B cell (primary cell): ENCODE measurements around the gene WDR70. TPM values are rescaled to one million over a fixed set of nuclear protein-coding genes. Genes with fewer than 3 reads are reported as not detected.
A peak's percentile ranks its signal among the peaks of the same experiment; 100 is the strongest.

ENCODE experiments used
- ATAC-seq: fragments of 200-7000 bp; cut with Tn5 transposase; one replicate; pipeline ENCODE4 v1.10.0; 2021; ENCODE audit warnings: low read depth, mild to moderate bottlenecking, moderate number of reproducible peaks, moderate library complexity
- CTCF ChIA-PET: fragments of 350-600 bp; sonication (Branson Sonifier 250); formaldehyde crosslinking; loops from one replicate; lab custom pipeline; 2021; ENCODE audit warnings: antibody characterized with exemption, inconsistent platforms; lab: Charles Lee
- POLR2A ChIA-PET: fragments of 350-600 bp; sonication (Branson Sonifier 250); formaldehyde crosslinking; loops from one replicate; lab custom pipeline; 2021; ENCODE audit warnings: antibody characterized with exemption; lab: Charles Lee
- DNase-seq: peaks from one replicate; pipeline ENCODE4 v3.0.0; 2013
- H2AFZ ChIP-seq: 2 replicates; pipeline ENCODE4 v1.6.1; 2012; ENCODE audit warnings: mild to moderate bottlenecking, low read depth, low read length; ENCODE audit not compliant: insufficient read depth, poor library complexity, severe bottlenecking
- H3K27ac ChIP-seq, 2 donors: 1 replicate in 1 of 2; 2 replicates in 1 of 2; pipeline ENCODE4 v1.5.1; 2012 to 2013; ENCODE audit warnings: low read length in 2 of 2, mild to moderate bottlenecking in 2 of 2, moderate library complexity in 1 of 2
- H3K27me3 ChIP-seq, 4 experiments: fragments of 200-600 bp in 1 of 4; sonication (generic) in 1 of 4; replicated peaks in 1 of 4; 1 replicate in 2 of 4; 2 replicates in 2 of 4; pipeline versions ENCODE4 v1.6.1 to v1.7.0; 2013 to 2016; ENCODE audit warnings: low read length in 3 of 4, mild to moderate bottlenecking in 2 of 4, mixed read lengths in 1 of 4, moderate library complexity in 1 of 4; ENCODE audit not compliant: insufficient read depth in 4 of 4, control insufficient read depth in 3 of 4; ENCODE audit errors: control extremely low read depth in 1 of 4
- H3K36me3 ChIP-seq, 2 experiments: replicated peaks in 1 of 2; 1 replicate in 1 of 2; 2 replicates in 1 of 2; pipeline versions ENCODE4 v1.6.1 to v1.7.1; 2013; ENCODE audit warnings: low read length in 1 of 2; ENCODE audit not compliant: insufficient read depth in 2 of 2, control insufficient read depth in 1 of 2; ENCODE audit errors: control extremely low read depth in 1 of 2, extremely low read depth in 1 of 2
- H3K4me1 ChIP-seq, 2 donors: fragments of 200-600 bp in 1 of 2; sonication (generic) in 1 of 2; 1 replicate in 1 of 2; 2 replicates in 1 of 2; pipeline versions ENCODE4 v1.5.1 to v1.6.1; 2013 to 2017; ENCODE audit warnings: low read length in 2 of 2; ENCODE audit not compliant: control insufficient read depth in 2 of 2, insufficient read depth in 2 of 2
- H3K4me2 ChIP-seq: replicated peaks from 2 replicates; pipeline ENCODE3; 2012; ENCODE audit warnings: mild to moderate bottlenecking, low read depth, low read length; ENCODE audit not compliant: poor library complexity, severe bottlenecking
- H3K4me3 ChIP-seq, 5 experiments: fragments of 200-600 bp in 1 of 5; sonication (generic) in 1 of 5; 1 replicate in 3 of 5; 2 replicates in 2 of 5; pipeline versions ENCODE4 v1.5.1 to v1.7.0; 2011 to 2016; ENCODE audit warnings: low read length in 4 of 5, mild to moderate bottlenecking in 4 of 5, low read depth in 2 of 5, control low read depth in 1 of 5, moderate library complexity in 1 of 5; ENCODE audit not compliant: insufficient read depth in 1 of 5; ENCODE audit errors: control extremely low read depth in 1 of 5, extremely low read depth in 1 of 5
- H3K79me2 ChIP-seq: fragments of 200-600 bp; sonication (generic); one replicate; pipeline ENCODE4 v1.6.0; 2016; ENCODE audit warnings: low read length; ENCODE audit not compliant: control insufficient read depth, insufficient read depth
- H3K9ac ChIP-seq: fragments of 200-600 bp; sonication (generic); 2 replicates; pipeline ENCODE4 v1.6.1; 2017; ENCODE audit warnings: mild to moderate bottlenecking, low read length, moderate library complexity
- H3K9me3 ChIP-seq, 3 donors: one replicate each; pipeline versions ENCODE4 v1.6.1 to v1.7.1; 2013; ENCODE audit warnings: low read length in 2 of 3; ENCODE audit not compliant: control insufficient read depth in 2 of 3, insufficient read depth in 1 of 3; ENCODE audit errors: control extremely low read depth in 1 of 3
- H4K20me1 ChIP-seq: 2 replicates; pipeline ENCODE4 v1.6.0; 2012; ENCODE audit warnings: mild to moderate bottlenecking, low read length; ENCODE audit not compliant: insufficient read depth, control insufficient read depth, poor library complexity, severe bottlenecking
- H3K27ac Mint-ChIP-seq: one replicate; pipeline ENCODE4 v1.8.0; 2021; ENCODE audit warnings: mixed read lengths
- H3K27me3 Mint-ChIP-seq: one replicate; pipeline ENCODE4 v1.8.0; 2021; ENCODE audit warnings: mixed read lengths
- H3K4me1 Mint-ChIP-seq: one replicate; pipeline ENCODE4 v1.8.0; 2021; ENCODE audit warnings: mixed read lengths
- H3K4me3 Mint-ChIP-seq: one replicate; pipeline ENCODE4 v1.8.0; 2021; ENCODE audit warnings: mixed read lengths
- H3K9me3 Mint-ChIP-seq: one replicate; pipeline ENCODE4 v1.8.0; 2022; ENCODE audit warnings: mixed read lengths; ENCODE audit not compliant: insufficient read depth
- EZH2 ChIP-seq: IDR thresholded peaks from 2 replicates; pipeline ENCODE4 v1.6.1; 2012; ENCODE audit warnings: borderline replicate concordance, low read depth, mild to moderate bottlenecking, moderate library complexity, low read length; ENCODE audit not compliant: insufficient read depth, poor library complexity, severe bottlenecking
- WGBS: methylation state at CpG from one replicate; pipeline ENCODE4 v1.1.5; 2013; ENCODE audit warnings: missing lambda C conversion rate; ENCODE audit not compliant: insufficient coverage; 5-methylcytosine and 5-hydroxymethylcytosine counted together
- intact Hi-C: fragments of 100-400 bp; cut with micrococcal nuclease; formaldehyde crosslinking; loops from one replicate; pipeline ENCODE4 v1.10.0; 2022
- polyA plus RNA-seq: library from polyadenylated mRNA; depleted of rRNA; stranded (reverse); fragments of >200 nt; gene quantifications from 2 replicates; pipeline ENCODE4 v1.2.3, GENCODE V29; 2012
- total RNA-seq, 2 donors: library from RNA; stranded (reverse); fragments of 120-200 nt in 1 of 2; gene quantifications; 1 replicate in 1 of 2; 2 replicates in 1 of 2; pipeline versions ENCODE4 v1.2.3 to v1.2.4, GENCODE V29; 2013 to 2022
- TF ChIP-seq, protein P1 (sequence below): fragments of 200-600 bp; IDR thresholded peaks from one replicate; pipeline ENCODE4 v1.8.0; 2022; ENCODE audit warnings: antibody characterized with exemption, mild to moderate bottlenecking

Gene WDR70
- total and polyA plus RNA-seq, 2 donors (not counting 1 experiment from before 2014, with no cell fraction given) = 12.8 to 46.8 TPM

DNA sequence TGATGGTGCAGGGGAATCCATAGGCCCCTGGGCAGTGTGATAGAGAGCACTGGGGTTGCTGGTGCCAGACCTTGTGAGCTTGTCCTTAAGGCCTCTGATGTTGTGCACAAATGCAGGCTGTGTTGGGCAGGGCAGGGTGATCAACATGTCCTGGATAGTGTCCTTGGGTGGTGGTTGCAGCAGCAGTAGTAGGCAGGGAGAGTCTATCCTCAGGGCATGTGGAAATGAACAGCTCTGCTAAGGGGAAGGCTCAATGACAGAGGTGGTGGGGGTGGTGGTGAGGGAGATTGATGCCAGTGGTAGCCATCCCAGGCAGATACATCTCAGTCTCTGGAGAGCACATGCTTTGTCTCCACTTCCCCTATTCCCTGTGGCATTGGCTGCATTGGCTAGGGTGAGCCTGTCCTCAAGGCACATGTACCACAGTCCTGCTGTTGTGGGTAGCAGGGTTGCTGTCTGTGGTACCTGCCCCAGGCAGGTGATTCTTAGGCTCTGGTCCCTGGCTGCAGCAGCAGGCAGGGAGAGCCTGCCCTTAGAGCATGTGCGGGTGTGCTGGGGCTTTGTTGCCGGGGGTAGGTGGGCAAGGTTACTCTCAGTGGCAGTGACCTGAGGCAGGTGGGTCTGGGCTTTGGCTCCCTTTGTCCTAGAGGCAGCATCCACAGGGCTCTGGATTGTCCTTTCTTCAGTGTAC lies 111.1 kb downstream of the WDR70 start:
- TF ChIP-seq EZH2 = no peak
- TF ChIP-seq, protein P1, sequence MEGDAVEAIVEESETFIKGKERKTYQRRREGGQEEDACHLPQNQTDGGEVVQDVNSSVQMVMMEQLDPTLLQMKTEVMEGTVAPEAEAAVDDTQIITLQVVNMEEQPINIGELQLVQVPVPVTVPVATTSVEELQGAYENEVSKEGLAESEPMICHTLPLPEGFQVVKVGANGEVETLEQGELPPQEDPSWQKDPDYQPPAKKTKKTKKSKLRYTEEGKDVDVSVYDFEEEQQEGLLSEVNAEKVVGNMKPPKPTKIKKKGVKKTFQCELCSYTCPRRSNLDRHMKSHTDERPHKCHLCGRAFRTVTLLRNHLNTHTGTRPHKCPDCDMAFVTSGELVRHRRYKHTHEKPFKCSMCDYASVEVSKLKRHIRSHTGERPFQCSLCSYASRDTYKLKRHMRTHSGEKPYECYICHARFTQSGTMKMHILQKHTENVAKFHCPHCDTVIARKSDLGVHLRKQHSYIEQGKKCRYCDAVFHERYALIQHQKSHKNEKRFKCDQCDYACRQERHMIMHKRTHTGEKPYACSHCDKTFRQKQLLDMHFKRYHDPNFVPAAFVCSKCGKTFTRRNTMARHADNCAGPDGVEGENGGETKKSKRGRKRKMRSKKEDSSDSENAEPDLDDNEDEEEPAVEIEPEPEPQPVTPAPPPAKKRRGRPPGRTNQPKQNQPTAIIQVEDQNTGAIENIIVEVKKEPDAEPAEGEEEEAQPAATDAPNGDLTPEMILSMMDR = no peak
- peak; percentile 3 for DNase-seq
- Mint-ChIP-seq H3K4me1 (no peaks in the 10 kb centered on the region), H3K4me3 (no peak overlapping the region), H3K27me3 (no peaks in the 10 kb centered on the region), H3K9me3 (peaks cover 10% of the 10 kb centered on the region), H3K27ac (no peak overlapping the region)
- Histone ChIP-seq H3K4me1 (no peaks in the 10 kb centered on the region), H3K27me3 (no peaks in the 10 kb centered on the region), H3K9ac (no peak overlapping the region), H3K4me3 (no peak overlapping the region), H3K36me3 (peaks cover 0 to 15% of the 10 kb centered on the region in 2 experiments), H4K20me1 (peaks cover 6% of the 10 kb centered on the region), H3K4me2 (no peak overlapping the region), H2AFZ (no peak overlapping the region), H3K9me3 (peaks cover 0 to 9% (median 7%) of the 10 kb centered on the region in 3 donors), H3K79me2 (peaks cover 22% of the 10 kb centered on the region), H3K27ac (no peak overlapping the region)
- POLR2A ChIA-PET = no interaction called here
- CTCF ChIA-PET = no interaction called here
- 96% methylated on average over 2 of the region's 2 CpGs for WGBS
- intact Hi-C loops = no loop called here
- ATAC-seq = no peak

DNA sequence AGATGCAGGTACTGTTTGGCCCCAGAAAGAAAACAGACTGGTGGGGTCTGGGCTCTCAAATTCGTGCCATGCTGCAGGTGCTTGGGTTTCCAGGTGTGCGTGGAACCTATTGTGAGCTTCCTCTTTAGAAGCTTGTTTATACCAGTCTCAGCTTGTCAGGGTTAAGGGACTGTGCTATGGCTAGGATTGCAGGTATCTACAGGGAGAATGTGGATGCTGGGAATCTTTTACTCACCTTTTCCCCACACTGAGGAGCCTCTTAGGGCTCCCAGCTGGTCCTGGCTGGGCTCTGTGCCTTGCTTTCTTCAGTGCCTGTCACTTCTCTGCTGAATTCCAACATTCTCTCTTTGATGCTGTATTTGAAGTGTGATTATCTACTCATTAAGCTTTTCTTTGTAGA lies 111.8 kb downstream of the WDR70 start:
- 80% methylated on average over 2 of the region's 2 CpGs for WGBS
- no peak for ATAC-seq
- no peak overlapping the region for H3K4me3 Mint-ChIP-seq

More for the DNA sequence above, 111.8 kb downstream of the WDR70 start:
- H4K20me1 ChIP-seq = peaks cover 6% of the 10 kb centered on the region
- no peaks in the 10 kb centered on the region for H3K27me3 Mint-ChIP-seq
- no peak overlapping the region for H3K27ac ChIP-seq
- no peak overlapping the region for H2AFZ ChIP-seq
- H3K9ac ChIP-seq = no peak overlapping the region
- H3K9me3 Mint-ChIP-seq = peaks cover 10% of the 10 kb centered on the region
- H3K27ac Mint-ChIP-seq = no peak overlapping the region
- H3K27me3 ChIP-seq = no peaks in the 10 kb centered on the region
- intact Hi-C loops = no loop called here
- peaks cover 22% of the 10 kb centered on the region for H3K79me2 ChIP-seq
- CTCF ChIA-PET = no interaction called here
- no peak for DNase-seq
- H3K4me3 ChIP-seq = no peak overlapping the region
- H3K4me1 ChIP-seq = no peaks in the 10 kb centered on the region
- H3K4me2 ChIP-seq = no peak overlapping the region
- no peaks in the 10 kb centered on the region for H3K4me1 Mint-ChIP-seq
- POLR2A ChIA-PET = no interaction called here
- H3K36me3 ChIP-seq = peaks cover 0 to 15% of the 10 kb centered on the region in 2 experiments
- TF ChIP-seq, protein P1 = no peak
- no peak for TF ChIP-seq EZH2
- H3K9me3 ChIP-seq = peaks cover 0 to 9% (median 7%) of the 10 kb centered on the region in 3 donors
